ENCODE results near the gene TCL1A. TPM values are rescaled to one million over a fixed set of nuclear protein-coding genes. Genes with fewer than 3 reads are reported as not detected.

TCL1A gene
- total RNA-seq, 1 experiment from 2014 or later, result 0.30 TPM

GRCh38 chr14:95707327-95707726 lies 6.6 kb downstream of the TCL1A start:
- ATAC-seq (no peak), DNase-seq (ENCODE audit: low read depth, low spot score) (no peak)
- Histone ChIP-seq H3K4me2 (ENCODE audit: low read length) (no peak overlapping the region), H3K9ac (ENCODE audit: low read length) (no peak overlapping the region), H3K4me1 (ENCODE audit: control insufficient read depth in 1 of 2, insufficient read depth in 2 of 2, low read length in 2 of 2) (no peaks in the 10 kb centered on the region), H3K36me3 (ENCODE audit: control insufficient read depth in 1 of 2, insufficient read depth in 2 of 2, low read length in 2 of 2) (no peaks in the 10 kb centered on the region), H3K9me2 (ENCODE audit: insufficient read depth) (no peaks in the 10 kb centered on the region), H3K4me3 (replicated peaks in 1 of 2; ENCODE audit: low read depth in 1 of 2, low read length in 2 of 2) (no peak overlapping the region), H3K27ac (ENCODE audit: low read depth, low read length) (no peak overlapping the region), H3K27me3 (ENCODE audit: insufficient read depth, low read length) (peaks cover 62% of the 10 kb centered on the region), H3K9me3 (ENCODE audit: control insufficient read depth in 1 of 2, insufficient read depth in 1 of 2, low read depth in 1 of 2, low read length in 2 of 2) (no peaks in the 10 kb centered on the region), H2AFZ (ENCODE audit: low read depth, low read length, poor library complexity, severe bottlenecking) (no peak overlapping the region), H3K79me2 (ENCODE audit: insufficient read depth, low read length) (no peaks in the 10 kb centered on the region), H4K20me1 (ENCODE audit: insufficient read depth) (no peaks in the 10 kb centered on the region)
- BruUV-seq (replicated peaks), result no TSS peak
- intact Hi-C loops (cut with micrococcal nuclease), result no loop called here
- CTCF ChIA-PET, result no interaction called here
- TF ChIP-seq YY1 (IDR thresholded peaks at IDR 0.05; ENCODE audit: extremely low read depth, insufficient replicate concordance, low read depth, low read length) (no peak), EZH2phosphoT487 (IDR thresholded peaks at IDR 0.05; ENCODE audit: borderline replicate concordance) (no peak), POLR2AphosphoS5 (IDR thresholded peaks at IDR 0.05; ENCODE audit: low read depth, low read length) (no peak), EZH2 (IDR thresholded peaks at IDR 0.05) (no peak), REST (IDR thresholded peaks at IDR 0.05; ENCODE audit: low read depth) (no peak), FOSL1 (IDR thresholded peaks at IDR 0.05; ENCODE audit: low read depth) (no peak), TCF7L2 (IDR thresholded peaks at IDR 0.05; ENCODE audit: borderline replicate concordance, extremely low read depth, insufficient read depth, insufficient read length) (no peak), CBX3 (IDR thresholded peaks at IDR 0.05; ENCODE audit: low read depth) (no peak), ELF1 (IDR thresholded peaks at IDR 0.05; ENCODE audit: borderline replicate concordance, low read depth) (no peak), RAD21 (IDR thresholded peaks at IDR 0.05; ENCODE audit: low read depth) (no peak), ZFX (IDR thresholded peaks at IDR 0.05) (no peak), SIN3A (IDR thresholded peaks at IDR 0.05; ENCODE audit: low read depth) (no peak), ZNF274 (IDR thresholded peaks at IDR 0.05; ENCODE audit: low read depth, low read length) (no peak), EGR1 (IDR thresholded peaks at IDR 0.05; ENCODE audit: low read depth) (no peak), SP1 (IDR thresholded peaks at IDR 0.05; ENCODE audit: low read depth) (no peak), CEBPB (IDR thresholded peaks at IDR 0.05; ENCODE audit: low read depth) (no peak)
- TF ChIP-seq, protein P1, sequence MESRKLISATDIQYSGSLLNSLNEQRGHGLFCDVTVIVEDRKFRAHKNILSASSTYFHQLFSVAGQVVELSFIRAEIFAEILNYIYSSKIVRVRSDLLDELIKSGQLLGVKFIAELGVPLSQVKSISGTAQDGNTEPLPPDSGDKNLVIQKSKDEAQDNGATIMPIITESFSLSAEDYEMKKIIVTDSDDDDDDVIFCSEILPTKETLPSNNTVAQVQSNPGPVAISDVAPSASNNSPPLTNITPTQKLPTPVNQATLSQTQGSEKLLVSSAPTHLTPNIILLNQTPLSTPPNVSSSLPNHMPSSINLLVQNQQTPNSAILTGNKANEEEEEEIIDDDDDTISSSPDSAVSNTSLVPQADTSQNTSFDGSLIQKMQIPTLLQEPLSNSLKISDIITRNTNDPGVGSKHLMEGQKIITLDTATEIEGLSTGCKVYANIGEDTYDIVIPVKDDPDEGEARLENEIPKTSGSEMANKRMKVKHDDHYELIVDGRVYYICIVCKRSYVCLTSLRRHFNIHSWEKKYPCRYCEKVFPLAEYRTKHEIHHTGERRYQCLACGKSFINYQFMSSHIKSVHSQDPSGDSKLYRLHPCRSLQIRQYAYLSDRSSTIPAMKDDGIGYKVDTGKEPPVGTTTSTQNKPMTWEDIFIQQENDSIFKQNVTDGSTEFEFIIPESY (IDR thresholded peaks at IDR 0.05; ENCODE audit: extremely low read depth, insufficient replicate concordance, low read length), result no peak
- TF ChIP-seq, protein P2, sequence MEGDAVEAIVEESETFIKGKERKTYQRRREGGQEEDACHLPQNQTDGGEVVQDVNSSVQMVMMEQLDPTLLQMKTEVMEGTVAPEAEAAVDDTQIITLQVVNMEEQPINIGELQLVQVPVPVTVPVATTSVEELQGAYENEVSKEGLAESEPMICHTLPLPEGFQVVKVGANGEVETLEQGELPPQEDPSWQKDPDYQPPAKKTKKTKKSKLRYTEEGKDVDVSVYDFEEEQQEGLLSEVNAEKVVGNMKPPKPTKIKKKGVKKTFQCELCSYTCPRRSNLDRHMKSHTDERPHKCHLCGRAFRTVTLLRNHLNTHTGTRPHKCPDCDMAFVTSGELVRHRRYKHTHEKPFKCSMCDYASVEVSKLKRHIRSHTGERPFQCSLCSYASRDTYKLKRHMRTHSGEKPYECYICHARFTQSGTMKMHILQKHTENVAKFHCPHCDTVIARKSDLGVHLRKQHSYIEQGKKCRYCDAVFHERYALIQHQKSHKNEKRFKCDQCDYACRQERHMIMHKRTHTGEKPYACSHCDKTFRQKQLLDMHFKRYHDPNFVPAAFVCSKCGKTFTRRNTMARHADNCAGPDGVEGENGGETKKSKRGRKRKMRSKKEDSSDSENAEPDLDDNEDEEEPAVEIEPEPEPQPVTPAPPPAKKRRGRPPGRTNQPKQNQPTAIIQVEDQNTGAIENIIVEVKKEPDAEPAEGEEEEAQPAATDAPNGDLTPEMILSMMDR (IDR thresholded peaks at IDR 0.05 in 2 of 3, conservative IDR thresholded peaks at IDR 0.05 in 1 of 3; ENCODE audit: borderline replicate concordance in 1 of 3, insufficient read depth in 1 of 3, low read depth in 2 of 3, low read length in 2 of 3), result no peak
- TF ChIP-seq, protein P3, sequence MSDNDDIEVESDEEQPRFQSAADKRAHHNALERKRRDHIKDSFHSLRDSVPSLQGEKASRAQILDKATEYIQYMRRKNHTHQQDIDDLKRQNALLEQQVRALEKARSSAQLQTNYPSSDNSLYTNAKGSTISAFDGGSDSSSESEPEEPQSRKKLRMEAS (IDR thresholded peaks at IDR 0.05), result no peak
- POLR2A ChIA-PET, result no interaction called here
- RAD21 ChIA-PET (ENCODE audit: low non-redundant PET in 1 of 2, low total read pairs in 2 of 2, uncharacterized antibody in 2 of 2, unreplicated experiment in 2 of 2), result no interaction called here

All from HCT116 (cell line).